ENCODE measurements around the gene GMIP. TPM values are rescaled to one million over a fixed set of nuclear protein-coding genes. Genes with fewer than 3 reads are reported as not detected.

The GMIP gene
- total and polyA plus RNA-seq, 2 of the 4 experiments (the other 2 are of a cell fraction), result 4.1 to 11.0 TPM

GRCh38 chr19:19591133-19591825 is 52.2 kb downstream of the GMIP start:
- Histone ChIP-seq H2BK120ac (ENCODE audit: low read depth, low read length) (peak overlapping the region; percentile 95), H4K8ac (ENCODE audit: low read depth in 2 of 2, low read length in 2 of 2) (peak overlapping the region; percentile 56 to 87; a peak in 3 of 4 replicates), H3K4me1 (ENCODE audit: control insufficient read depth, insufficient read depth, low read length) (peaks cover 19% of the 10 kb centered on the region), H4K20me1 (ENCODE audit: insufficient read depth, low read length) (no peaks in the 10 kb centered on the region), H4K91ac (ENCODE audit: insufficient read depth, low read depth, low read length) (peak overlapping the region; percentile 88), H4K5ac (ENCODE audit: low read depth, low read length) (peak overlapping the region; percentile 77), H3K9ac (ENCODE audit: low read depth, low read length) (peak overlapping the region; percentile 39), H3K4ac (ENCODE audit: low read depth, low read length) (peak overlapping the region; percentile 98), H3K36me3 (ENCODE audit: control insufficient read depth, insufficient read depth, low read length) (no peaks in the 10 kb centered on the region), H3K9me3 (ENCODE audit: control insufficient read depth, insufficient read depth, low read length) (no peaks in the 10 kb centered on the region), H3K9me1 (ENCODE audit: insufficient read depth, low read length) (peaks cover 24% of the 10 kb centered on the region), H3K79me1 (ENCODE audit: low read depth in 1 of 2, low read length in 2 of 2) (peaks cover 0 to 10% of the 10 kb centered on the region in 2 experiments; a peak in 2 of 4 replicates), H3K23ac (ENCODE audit: low read depth, low read length) (peak overlapping the region; percentile 82), H3K27ac (ENCODE audit: insufficient read depth, low read length) (peak overlapping the region; percentile 80), H3K27me3 (ENCODE audit: control insufficient read depth, insufficient read depth, low read length) (no peaks in the 10 kb centered on the region), H3K4me3 (ENCODE audit: insufficient read depth, low read depth, low read length) (no peak overlapping the region), H2AK9ac (replicated peaks; ENCODE audit: low read depth, low read length, poor library complexity) (peak overlapping the region; percentile 68), H3K14ac (replicated peaks; ENCODE audit: low read depth, low read length) (peak overlapping the region; percentile 95), H2BK20ac (ENCODE audit: low read depth, low read length) (peak overlapping the region; percentile 92), H3K56ac (ENCODE audit: extremely low read depth, insufficient read depth, low read length) (peak overlapping the region; percentile 46), H3K4me2 (ENCODE audit: low read depth, low read length) (peak overlapping the region; percentile 49), H2AFZ (replicated peaks; ENCODE audit: low read length, poor library complexity) (peak overlapping the region; percentile 85), H3K18ac (ENCODE audit: low read depth, low read length) (peak overlapping the region; percentile 90), H2BK5ac (ENCODE audit: low read depth, low read length, poor library complexity, severe bottlenecking) (peak overlapping the region; percentile 80), H2BK15ac (ENCODE audit: low read depth, low read length) (peak overlapping the region; percentile 66; the same call in 2 of the 3 replicates), H2AK5ac (ENCODE audit: low read depth, low read length) (peak overlapping the region; percentile 82)
- 13% methylated on average over 8 of the region's 13 CpGs; no CpG with 5 or more reads in 1 of the 2 experiments for WGBS, 2 experiments (ENCODE audit: extremely low coverage in 2 of 2, insufficient read length in 1 of 2)
- POLR2A ChIA-PET (ENCODE audit: unreplicated experiment), result interaction anchor here (0.6 kb wide), 1 partner anchor 127 kb away, joined by 5 read pairs; no protein-coding TSS in a partner anchor
- CTCF ChIA-PET, result interaction anchor here (0.6 to 1.6 kb wide), 3 partner anchors 10 to 101 kb away, joined by 3 to 4 read pairs (median 3); no protein-coding TSS in a partner anchor
- intact Hi-C loops (cut with micrococcal nuclease), result no loop called here
- in situ Hi-C loops (cut with MboI; ENCODE audit: low sequenced_read_pairs), result no loop called here
- ATAC-seq (ENCODE audit: low read depth) (peak; percentile 92), DNase-seq (peak; percentile 99)
- no TSS peak for BruUV-seq (replicated peaks)
- dilution Hi-C loops (cut with HindIII; ENCODE audit: low sequenced_read_pairs, unreplicated experiment), result no loop called here
- 0 out of 2 replicates have a peak, but pooled peaks have one; percentile 31 for TF ChIP-seq BHLHE40 (IDR thresholded peaks at IDR 0.05; ENCODE audit: low read depth, low read length)
- TF ChIP-seq CEBPB (IDR thresholded peaks at IDR 0.05; ENCODE audit: low read depth, low read length), result peak; percentile 98
- no peak for TF ChIP-seq RAD21 (IDR thresholded peaks at IDR 0.05; ENCODE audit: low read length)
- no peak for TF ChIP-seq RCOR1 (IDR thresholded peaks at IDR 0.05; ENCODE audit: insufficient replicate concordance, low read length)
- peak; percentile 15; the same call in 1 of the 2 replicates for TF ChIP-seq MAZ (IDR thresholded peaks at IDR 0.05; ENCODE audit: borderline replicate concordance, low read depth, low read length)
- TF ChIP-seq NFE2L2 (IDR thresholded peaks at IDR 0.05; ENCODE audit: low read depth, low read length), result no peak
- TF ChIP-seq CTCF (conservative IDR thresholded peaks at IDR 0.05; ENCODE audit: low read depth, low read length), result no peak
- no peak; the same call in 1 of the 2 replicates for TF ChIP-seq MXI1 (IDR thresholded peaks at IDR 0.05; ENCODE audit: borderline replicate concordance, low read depth, low read length)
- TF ChIP-seq CHD1 (IDR thresholded peaks at IDR 0.05; ENCODE audit: low read depth, low read length), result no peak
- TF ChIP-seq MAFK (IDR thresholded peaks at IDR 0.05; ENCODE audit: low read depth, low read length), result no peak
- TF ChIP-seq ELK1 (IDR thresholded peaks at IDR 0.05; ENCODE audit: borderline replicate concordance, low read depth, low read length), result no peak
- TF ChIP-seq SMC3 (IDR thresholded peaks at IDR 0.05; ENCODE audit: low read depth, low read length), result no peak
- TF ChIP-seq USF2 (IDR thresholded peaks at IDR 0.05; ENCODE audit: low read depth, low read length), result peak; percentile 70; the same call in 1 of the 2 replicates
